ENCODE results near the gene MACROH2A2. TPM values are rescaled to one million over a fixed set of nuclear protein-coding genes. Genes with fewer than 3 reads are reported as not detected.

Gene MACROH2A2
- total RNA-seq, 1 donor from 2014 or later: 17.9 TPM

DNA sequence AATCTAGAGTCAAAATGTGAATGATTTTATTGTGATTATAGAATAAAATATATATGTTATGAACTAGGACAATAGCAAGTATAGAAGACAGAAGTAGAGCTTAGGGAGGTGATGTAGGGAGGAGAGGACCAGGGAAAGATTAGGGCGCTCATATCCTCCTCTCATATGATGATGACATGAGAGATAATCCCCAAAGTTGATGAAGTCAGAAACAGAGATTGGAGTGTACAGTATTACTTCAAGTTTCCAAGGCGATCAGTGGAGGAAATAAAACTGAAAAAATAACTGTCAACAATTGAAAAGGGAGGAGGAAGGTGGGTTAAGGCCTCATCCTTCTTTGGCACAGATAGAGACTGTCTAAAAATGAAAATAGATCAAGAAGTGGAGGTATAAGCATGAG, 14.9 kb downstream of the MACROH2A2 start:
- H3K27me3 ChIP-seq (ENCODE audit: low read depth): no peaks in the 10 kb centered on the region
- no peaks in the 10 kb centered on the region for H3K9me3 ChIP-seq (replicated peaks)
- TF ChIP-seq, protein P1, sequence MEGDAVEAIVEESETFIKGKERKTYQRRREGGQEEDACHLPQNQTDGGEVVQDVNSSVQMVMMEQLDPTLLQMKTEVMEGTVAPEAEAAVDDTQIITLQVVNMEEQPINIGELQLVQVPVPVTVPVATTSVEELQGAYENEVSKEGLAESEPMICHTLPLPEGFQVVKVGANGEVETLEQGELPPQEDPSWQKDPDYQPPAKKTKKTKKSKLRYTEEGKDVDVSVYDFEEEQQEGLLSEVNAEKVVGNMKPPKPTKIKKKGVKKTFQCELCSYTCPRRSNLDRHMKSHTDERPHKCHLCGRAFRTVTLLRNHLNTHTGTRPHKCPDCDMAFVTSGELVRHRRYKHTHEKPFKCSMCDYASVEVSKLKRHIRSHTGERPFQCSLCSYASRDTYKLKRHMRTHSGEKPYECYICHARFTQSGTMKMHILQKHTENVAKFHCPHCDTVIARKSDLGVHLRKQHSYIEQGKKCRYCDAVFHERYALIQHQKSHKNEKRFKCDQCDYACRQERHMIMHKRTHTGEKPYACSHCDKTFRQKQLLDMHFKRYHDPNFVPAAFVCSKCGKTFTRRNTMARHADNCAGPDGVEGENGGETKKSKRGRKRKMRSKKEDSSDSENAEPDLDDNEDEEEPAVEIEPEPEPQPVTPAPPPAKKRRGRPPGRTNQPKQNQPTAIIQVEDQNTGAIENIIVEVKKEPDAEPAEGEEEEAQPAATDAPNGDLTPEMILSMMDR (IDR thresholded peaks at IDR 0.05; ENCODE audit: borderline replicate concordance): no peak
- no peaks in the 10 kb centered on the region for H3K36me3 ChIP-seq
- no peak for DNase-seq
- no peak overlapping the region for H3K4me3 ChIP-seq
- no peaks in the 10 kb centered on the region for H3K4me1 ChIP-seq
- intact Hi-C loops (cut with micrococcal nuclease): no loop called here
- no peak overlapping the region for H3K27ac ChIP-seq (replicated peaks)

DNA sequence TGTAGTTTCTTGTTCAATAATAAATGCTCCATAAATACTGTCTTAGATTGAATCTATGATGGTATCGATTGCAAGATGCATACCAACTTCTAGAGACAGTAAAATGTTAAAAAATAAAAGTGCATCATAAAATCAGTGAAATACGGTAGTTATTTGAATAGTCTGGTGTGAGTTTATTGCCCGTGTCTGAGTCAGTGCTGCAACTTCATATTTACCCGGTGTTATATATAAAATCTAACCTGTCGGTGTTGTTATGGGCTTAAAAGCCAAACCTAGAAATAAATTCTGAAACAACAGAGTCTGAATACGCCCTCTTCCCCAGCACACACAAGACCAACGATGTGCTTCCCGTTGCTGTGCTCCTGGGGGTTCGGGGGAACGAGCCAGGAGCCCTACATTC, 16.3 kb downstream of the MACROH2A2 start:
- TF ChIP-seq, protein P1 (IDR thresholded peaks at IDR 0.05; ENCODE audit: borderline replicate concordance): no peak
- H3K27ac ChIP-seq (replicated peaks): no peak overlapping the region
- no peaks in the 10 kb centered on the region for H3K4me1 ChIP-seq
- intact Hi-C loops (cut with micrococcal nuclease): no loop called here
- no peaks in the 10 kb centered on the region for H3K27me3 ChIP-seq (ENCODE audit: low read depth)
- no peaks in the 10 kb centered on the region for H3K36me3 ChIP-seq
- no peaks in the 10 kb centered on the region for H3K9me3 ChIP-seq (replicated peaks)
- no peak overlapping the region for H3K4me3 ChIP-seq
- DNase-seq: no peak

DNA sequence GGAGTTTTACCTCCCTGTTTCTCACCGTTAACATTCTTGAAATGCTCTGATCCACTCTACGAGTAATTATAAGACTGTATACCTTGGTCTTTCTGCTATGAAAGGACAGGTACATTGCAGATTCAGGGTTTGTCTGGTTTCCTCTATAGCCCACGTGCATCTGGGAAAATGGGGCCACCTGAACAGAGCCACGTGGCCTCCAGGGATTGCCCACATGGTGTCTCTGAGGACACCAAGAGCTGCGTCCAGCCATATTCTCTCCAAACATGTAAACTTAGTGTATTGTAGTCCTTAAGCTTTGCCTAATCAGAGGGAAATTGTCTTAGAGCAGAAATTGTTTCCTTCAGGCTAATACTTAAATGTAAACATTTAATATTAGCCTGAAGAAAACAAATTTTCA, 16.7 kb downstream of the MACROH2A2 start:
- TF ChIP-seq, protein P1 (IDR thresholded peaks at IDR 0.05; ENCODE audit: borderline replicate concordance): no peak
- DNase-seq: no peak
- intact Hi-C loops (cut with micrococcal nuclease): no loop called here
- Histone ChIP-seq H3K27ac (replicated peaks) (no peak overlapping the region), H3K9me3 (replicated peaks) (no peaks in the 10 kb centered on the region), H3K4me1 (no peaks in the 10 kb centered on the region), H3K27me3 (ENCODE audit: low read depth) (no peaks in the 10 kb centered on the region), H3K36me3 (no peaks in the 10 kb centered on the region), H3K4me3 (no peak overlapping the region)

DNA sequence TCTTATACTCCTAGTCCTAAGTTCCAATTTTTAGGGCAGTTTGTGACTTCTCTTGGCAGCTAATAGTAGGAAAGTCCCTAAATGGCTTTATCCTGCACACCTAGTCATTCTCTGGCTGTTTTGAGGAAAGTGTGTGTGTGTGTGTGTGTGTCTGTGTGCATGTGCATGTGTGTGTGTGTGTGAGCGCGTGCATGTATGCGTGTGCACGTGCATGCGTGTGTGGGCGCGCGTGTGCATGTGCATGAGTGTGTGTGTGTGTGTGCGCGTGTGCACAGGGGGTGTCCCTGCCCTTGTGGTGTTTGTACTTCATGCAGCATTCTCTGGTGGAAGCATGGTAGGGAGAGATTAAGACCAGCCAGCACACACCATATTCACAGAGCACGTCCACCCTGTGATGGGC, 18.2 kb downstream of the MACROH2A2 start:
- Histone ChIP-seq H3K9me3 (replicated peaks) (no peaks in the 10 kb centered on the region), H3K4me3 (no peak overlapping the region), H3K4me1 (no peaks in the 10 kb centered on the region), H3K27me3 (ENCODE audit: low read depth) (no peaks in the 10 kb centered on the region), H3K36me3 (peaks cover 3% of the 10 kb centered on the region), H3K27ac (replicated peaks) (no peak overlapping the region)
- intact Hi-C loops (cut with micrococcal nuclease): no loop called here
- no peak for DNase-seq
- TF ChIP-seq, protein P1 (IDR thresholded peaks at IDR 0.05; ENCODE audit: borderline replicate concordance): no peak

DNA sequence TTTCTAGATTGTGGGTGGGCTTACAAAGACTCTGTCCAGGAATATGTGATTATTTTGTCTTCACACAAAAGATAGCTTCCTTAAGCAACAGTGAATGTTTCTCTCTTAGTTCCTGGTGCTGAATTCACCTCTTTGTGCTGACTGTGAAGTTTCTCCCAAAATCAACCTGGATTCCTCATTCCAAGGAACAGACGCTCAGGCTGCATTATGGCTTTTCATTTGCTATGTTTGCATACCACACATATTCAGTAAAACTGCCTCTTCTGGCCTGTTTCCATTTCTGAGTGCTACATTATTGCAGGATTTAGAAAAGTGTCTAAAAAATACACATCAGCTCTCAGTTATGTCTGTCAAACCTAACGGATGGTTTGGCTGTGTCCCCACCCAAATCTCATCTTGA, 21.5 kb downstream of the MACROH2A2 start:
- H3K27me3 ChIP-seq (ENCODE audit: low read depth): no peaks in the 10 kb centered on the region
- H3K4me3 ChIP-seq: no peak overlapping the region
- no peaks in the 10 kb centered on the region for H3K4me1 ChIP-seq
- no peak overlapping the region for H3K27ac ChIP-seq (replicated peaks)
- no peaks in the 10 kb centered on the region for H3K9me3 ChIP-seq (replicated peaks)
- TF ChIP-seq, protein P1 (IDR thresholded peaks at IDR 0.05; ENCODE audit: borderline replicate concordance): no peak
- peaks cover 12% of the 10 kb centered on the region for H3K36me3 ChIP-seq
- DNase-seq: no peak
- intact Hi-C loops (cut with micrococcal nuclease): no loop called here

DNA sequence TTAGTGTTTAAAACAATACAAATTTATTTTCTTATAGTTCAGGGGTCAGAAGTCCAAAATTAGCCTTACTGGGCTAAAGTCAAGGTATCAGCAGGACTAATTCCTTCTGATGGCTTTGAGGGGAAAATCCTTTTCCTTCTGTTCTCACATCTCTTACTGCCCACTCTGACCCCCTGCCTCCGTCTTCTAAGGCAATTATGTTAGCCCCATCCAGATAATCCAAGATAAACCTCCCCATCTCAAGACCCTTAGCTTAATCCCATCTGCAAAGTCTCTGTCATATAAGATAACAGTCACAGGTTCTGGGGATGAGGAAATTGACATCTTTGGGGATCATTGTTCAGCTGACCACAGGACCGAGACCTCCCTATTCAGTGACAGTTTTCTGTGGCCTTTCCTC, 22.3 kb downstream of the MACROH2A2 start:
- Histone ChIP-seq H3K4me3 (no peak overlapping the region), H3K4me1 (no peaks in the 10 kb centered on the region), H3K36me3 (peaks cover 12% of the 10 kb centered on the region), H3K27ac (replicated peaks) (no peak overlapping the region), H3K27me3 (ENCODE audit: low read depth) (no peaks in the 10 kb centered on the region), H3K9me3 (replicated peaks) (no peaks in the 10 kb centered on the region)
- no peak for DNase-seq
- TF ChIP-seq, protein P1 (IDR thresholded peaks at IDR 0.05; ENCODE audit: borderline replicate concordance): no peak
- intact Hi-C loops (cut with micrococcal nuclease): no loop called here

All from left ventricle myocardium inferior (tissue), 1 donor.